IPS-11a (cell line): ENCODE results near the gene PAWR.
A peak's percentile ranks its signal among the peaks of the same experiment; 100 is the strongest.

ENCODE experiments used
- H3K4me3 ChIP-seq: one replicate; pipeline ENCODE4 v1.5.1; 2013; ENCODE audit warnings: low read depth, low read length, control low read depth

Gene PAWR, protein sequence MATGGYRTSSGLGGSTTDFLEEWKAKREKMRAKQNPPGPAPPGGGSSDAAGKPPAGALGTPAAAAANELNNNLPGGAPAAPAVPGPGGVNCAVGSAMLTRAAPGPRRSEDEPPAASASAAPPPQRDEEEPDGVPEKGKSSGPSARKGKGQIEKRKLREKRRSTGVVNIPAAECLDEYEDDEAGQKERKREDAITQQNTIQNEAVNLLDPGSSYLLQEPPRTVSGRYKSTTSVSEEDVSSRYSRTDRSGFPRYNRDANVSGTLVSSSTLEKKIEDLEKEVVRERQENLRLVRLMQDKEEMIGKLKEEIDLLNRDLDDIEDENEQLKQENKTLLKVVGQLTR

DNA sequence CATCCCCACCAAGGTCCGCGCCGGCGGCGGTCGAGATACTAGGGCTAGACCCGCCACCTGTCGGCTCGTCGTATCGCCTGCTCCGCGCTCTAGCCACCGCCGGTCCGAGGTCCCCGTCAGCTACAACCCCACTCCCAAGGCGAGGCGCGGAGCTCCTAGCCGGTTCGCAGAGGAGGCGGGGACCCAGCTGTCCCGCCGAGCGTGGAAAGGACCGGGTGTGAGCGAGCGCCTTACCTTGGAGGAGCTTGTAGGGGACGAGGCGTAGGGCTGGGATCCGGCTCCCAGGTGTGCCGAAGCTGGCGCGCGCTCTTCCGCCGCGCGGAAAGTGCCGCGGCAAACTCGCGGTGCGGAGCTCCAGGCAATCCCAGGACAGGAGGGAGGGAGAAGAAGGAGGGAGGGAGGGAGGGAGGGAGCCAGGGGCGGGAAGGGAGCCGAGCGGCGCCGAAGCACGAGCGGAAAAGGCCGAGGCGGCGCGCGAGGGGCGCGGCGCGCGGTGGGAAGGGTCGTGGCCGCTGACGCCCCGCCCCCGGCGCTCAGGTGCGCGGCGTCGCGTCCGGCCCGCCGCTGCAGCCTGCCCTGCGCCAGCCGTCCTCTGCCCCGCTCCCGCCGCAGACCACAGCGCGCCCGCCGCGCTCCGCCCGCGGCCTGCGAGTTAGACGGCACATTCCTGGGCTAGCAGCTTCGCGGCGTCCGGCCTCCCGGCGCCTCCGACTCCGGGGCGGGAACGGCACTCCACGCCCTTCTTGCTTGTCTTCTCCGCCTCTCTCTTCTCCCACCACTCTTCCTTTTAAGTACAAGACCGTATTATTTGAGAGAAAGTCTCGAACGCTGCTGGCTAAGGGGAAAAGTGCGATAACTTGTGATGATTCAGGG, at the start of gene PAWR:
PAWR (minus strand) TSS at position 327 of the 873 bp plus-strand sequence. CDS start 720 bp downstream, outside the sequence.
- H3K4me3 ChIP-seq, result peak within 1 kb of the TSS; percentile 86

DNA sequence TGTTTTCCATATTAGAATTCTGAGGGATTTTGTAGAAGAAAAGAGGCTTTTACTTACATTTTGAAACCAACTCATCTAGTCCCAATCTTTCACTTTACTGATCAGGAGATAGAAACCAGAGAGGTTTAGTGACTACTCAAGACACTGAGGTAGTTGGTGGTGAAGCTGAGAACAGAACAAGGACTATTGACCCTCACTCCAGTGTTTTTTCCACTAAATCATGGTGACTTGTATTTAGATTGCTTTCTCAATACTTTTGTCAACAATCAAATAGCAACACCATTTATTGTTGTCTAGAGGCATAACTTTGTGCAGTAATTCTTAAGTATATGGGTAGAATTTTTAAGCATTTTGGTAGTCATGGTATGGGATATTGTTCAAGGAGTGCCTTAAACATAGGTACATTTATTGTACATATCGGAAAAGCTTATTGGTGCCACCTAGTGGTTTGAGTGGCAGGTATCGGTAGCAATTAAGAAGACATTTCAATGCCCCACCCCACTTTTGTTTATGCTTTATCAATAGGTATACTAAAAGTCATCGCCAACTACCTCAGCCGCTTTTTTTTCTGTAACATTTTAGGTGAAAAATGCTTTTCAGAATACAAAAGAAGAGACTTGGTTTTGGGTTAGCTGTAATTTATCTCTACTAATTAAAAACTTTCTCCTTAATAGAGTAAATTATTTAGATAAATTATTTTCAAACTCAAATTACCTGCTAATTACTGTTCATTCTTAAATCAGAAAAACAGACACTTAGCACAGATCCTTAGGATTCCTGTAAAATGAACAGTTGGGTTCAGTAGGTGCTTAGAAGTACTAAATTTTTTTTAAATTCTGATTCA, 47.3 kb upstream of the PAWR start:
- no peak overlapping the region for H3K4me3 ChIP-seq

DNA sequence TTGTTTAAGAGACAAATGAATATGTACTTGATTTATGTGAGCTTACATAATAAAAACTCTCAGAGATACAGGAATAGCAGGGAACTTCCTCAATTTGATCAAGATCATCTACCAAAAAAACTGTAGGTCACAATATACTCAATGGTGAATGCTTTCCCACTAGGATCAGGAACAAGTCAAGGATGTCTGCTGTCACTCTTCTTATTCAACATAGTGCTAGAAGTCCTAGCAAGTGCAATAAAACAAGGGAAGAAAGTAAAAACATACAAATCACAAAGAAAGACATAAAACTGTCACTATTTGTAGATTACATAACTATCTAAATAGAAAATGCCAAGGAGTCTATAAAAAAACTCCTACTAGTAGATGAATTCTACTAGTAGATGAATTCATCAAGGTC, 41.9 kb upstream of the PAWR start:
- no peak overlapping the region for H3K4me3 ChIP-seq

DNA sequence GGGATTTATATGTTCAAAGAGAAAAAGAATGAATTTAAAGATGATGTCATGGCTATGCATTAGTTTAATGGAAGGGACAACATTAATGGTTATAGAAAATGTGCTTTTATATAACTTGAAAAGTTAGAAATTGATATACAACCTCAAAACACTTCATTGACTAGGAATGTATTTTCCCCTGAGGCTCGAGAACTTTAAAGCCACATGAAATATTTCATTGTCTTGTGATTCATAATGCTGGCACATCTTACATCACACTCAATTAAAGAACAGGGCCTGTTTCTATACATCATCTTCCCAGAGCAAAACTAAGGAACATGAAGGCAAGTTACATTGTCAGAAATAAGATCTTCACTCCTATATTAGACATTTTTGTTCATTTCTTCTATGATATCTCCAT, 35.2 kb upstream of the PAWR start:
- no peak overlapping the region for H3K4me3 ChIP-seq

DNA sequence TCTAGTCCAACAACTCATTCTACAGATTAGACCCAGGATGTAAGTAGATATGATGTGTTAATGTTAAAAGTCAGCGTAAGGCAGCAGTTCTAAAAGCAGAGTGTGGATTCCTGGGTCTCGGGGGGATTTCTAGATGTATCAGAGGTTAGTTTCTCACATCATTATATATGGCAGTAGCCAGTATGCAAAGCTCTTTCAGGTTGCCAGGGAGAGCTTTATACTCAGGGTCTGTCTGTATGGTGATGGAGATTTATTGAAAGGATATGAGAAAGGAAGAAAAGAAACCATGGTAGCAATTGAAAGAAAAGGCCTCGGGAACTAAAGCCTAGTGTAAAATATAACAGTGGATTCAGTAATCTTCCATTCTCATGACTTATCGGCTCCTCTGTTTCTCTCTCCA, 26.2 kb upstream of the PAWR start:
- H3K4me3 ChIP-seq, result no peak overlapping the region

DNA sequence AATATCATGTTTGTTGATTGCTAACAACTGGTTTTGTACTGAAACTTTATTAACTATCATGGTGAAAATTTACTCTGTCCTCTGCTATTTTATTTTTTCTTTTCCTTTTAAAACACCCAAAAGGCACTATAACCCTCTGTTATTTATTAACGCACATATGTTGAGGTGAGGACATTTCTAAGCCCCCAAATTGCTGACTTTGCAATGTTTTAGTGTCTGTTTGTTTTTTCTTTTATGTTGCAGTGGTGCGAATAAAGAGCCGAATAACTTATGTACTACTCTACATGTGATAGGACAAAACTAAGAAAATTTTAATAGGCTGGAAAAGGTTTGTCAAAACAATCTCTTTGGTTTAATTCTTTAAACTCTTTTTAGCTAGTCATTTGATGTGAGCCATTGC, 24.5 kb upstream of the PAWR start:
- H3K4me3 ChIP-seq, result no peak overlapping the region

DNA sequence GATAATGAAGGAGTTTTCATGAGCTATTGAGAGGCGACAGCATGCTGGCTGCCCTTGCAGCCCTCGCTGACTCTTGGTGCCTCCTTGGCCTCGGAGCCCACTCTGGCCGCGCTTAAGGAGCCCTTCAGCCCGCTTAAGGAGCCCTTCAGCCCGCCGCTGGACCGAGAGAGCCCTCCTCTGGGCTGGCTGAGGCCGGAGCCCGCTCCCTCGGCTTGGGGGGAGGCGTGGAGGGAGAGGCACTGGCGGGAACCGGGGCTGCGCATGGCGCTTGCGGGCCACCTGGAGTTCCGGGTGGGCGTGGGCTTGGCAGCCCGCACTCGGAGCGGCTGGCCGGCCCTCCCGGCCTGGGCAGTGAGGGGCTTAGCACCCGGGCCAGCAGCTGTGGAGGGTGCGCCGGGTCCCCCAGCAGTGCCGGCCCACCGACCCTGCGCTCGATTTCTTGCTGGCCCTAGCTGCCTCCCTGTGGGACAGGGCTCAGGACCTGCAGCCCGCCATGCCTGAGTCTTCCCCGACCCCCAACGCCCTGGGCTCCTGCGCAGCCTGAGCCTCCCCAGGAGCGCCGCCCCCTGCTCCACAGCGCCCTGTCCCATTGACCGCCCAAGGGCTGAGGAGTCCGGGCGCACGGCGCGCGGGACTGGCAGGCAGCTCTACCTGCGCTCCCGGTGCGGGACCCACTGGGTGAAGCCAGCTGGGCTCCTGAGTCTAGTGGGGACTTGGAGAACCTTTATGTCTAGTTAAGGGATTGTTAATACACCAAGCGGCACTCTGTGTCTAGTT, 20.1 kb upstream of the PAWR start:
- H3K4me3 ChIP-seq, result no peak overlapping the region

DNA sequence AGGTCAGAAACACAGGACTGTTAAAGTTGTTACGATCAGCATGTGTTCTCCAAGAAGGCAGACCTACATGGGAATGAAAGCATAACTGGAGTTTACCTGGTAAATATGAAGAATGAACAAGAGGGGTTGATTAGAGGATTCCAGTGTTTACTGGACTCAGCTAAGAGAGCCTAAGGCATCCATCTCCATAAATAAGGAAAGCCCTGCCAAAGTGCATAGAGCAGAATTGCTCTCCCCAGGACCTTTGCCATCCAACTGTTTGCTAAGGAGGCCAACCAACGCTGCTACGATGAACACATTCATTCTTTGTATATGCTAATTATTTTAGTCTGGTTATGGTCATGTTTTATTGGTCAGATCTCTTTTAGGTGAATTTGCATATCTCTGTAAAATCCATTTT, 17.1 kb upstream of the PAWR start:
- no peak overlapping the region for H3K4me3 ChIP-seq

DNA sequence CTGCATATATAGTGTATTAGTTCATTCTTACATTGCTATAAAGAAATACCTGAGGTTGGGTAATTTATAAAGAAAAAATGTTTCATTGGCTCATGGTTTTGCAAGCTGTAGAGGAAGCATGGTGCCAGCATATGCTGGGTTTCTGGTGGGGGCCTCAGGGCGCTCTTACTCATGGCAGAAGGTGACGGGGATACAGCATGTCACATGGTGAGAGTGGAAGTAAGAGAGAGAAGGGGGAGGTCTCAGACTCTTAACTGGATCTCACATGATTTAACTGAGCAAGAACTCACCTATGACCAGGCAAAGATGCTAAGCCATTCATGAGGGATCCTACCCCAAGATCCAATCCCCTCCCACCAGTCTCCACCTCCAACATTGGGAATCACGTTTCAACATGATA, 15.9 kb upstream of the PAWR start:
- H3K4me3 ChIP-seq, result no peak overlapping the region

DNA sequence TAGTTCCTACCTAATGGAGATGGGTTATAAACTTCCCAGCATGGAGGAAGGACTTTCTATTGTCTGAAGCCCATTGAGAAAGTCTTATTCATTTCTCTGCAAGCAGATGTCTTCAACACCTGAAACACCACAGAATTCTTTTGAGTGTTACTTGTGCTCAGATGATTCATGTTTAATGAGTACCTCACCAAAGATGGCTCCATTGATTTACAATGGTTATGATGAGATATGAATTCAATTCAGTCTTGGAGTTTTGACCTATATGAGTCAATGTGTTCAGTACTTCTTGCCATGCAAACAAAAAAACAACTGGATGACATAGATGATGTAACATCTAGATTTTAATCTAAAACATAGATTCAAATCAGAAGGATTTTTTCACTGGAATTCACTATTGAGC, 15.4 kb upstream of the PAWR start:
- H3K4me3 ChIP-seq, result no peak overlapping the region

DNA sequence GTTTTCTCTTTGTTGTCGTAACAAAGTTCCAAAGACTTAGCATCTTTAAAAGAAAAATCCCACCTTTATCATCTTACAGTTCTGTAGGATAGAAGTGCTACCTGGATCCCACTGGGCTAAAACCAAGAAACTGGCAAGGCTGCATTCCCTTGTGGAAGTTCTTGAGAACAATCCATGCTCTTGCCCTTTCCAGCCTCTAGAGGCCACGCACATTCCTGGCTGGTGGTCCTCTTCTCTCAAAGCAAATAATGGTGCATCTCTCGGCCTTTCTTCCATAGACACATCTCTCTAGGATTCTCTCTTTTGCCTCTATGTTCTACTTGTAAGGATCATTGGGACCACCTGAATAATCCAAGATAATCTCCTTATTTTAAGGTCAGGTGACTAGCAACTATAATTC, 8.2 kb upstream of the PAWR start:
- no peak overlapping the region for H3K4me3 ChIP-seq

DNA sequence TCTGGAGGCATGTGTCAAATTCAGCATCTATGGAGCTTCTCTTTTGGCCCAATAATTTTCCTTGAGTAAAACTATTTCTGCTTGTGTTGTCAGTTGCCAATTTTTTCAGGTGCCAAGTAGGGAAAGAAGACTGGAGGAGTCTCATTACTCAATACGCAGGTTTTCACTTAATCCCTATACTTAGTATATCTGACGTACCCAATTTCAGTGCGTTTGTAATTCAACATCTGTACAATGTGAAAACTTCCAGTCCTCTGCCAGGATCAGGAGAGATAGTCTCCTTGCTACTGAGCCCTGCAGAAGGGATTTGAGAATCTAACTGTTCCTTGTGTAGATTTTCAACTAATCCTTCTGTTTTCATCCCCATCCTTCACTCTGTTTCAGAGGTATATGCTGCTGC, 5.7 kb upstream of the PAWR start:
- H3K4me3 ChIP-seq, result no peak overlapping the region

DNA sequence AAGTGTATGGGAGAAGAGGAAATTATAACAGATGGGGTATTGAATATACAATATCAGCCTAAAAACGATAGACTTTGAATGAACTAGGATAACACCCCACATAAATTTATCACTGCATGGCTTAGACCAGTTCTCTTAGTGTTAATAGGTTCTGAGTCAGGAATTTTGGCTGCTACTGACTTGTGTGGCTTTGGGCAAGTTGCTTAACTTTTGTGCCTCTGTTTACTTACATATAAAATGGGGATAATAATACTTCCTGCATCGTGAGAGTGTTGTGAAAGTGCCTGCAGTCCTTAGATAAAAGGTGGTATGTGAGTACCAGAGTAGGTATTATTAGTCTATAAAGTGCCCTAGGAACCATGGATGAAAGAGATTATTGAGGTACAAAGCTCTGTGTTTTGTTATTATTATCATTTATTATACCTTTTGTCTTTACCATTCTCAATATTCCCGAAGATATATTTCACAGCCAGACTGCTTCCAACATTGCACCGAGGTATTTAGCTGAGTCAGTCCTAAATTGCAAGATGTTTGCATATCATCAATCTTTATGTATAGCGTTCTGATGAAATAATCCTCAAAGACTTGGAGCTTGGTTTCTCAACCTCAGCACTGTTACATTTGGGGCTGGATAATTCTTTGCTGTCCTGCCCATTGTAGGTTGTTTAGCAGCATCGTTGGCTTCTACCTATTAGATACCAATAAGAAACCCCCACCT, 2.3 kb upstream of the PAWR start:
- H3K4me3 ChIP-seq, result no peak overlapping the region

DNA sequence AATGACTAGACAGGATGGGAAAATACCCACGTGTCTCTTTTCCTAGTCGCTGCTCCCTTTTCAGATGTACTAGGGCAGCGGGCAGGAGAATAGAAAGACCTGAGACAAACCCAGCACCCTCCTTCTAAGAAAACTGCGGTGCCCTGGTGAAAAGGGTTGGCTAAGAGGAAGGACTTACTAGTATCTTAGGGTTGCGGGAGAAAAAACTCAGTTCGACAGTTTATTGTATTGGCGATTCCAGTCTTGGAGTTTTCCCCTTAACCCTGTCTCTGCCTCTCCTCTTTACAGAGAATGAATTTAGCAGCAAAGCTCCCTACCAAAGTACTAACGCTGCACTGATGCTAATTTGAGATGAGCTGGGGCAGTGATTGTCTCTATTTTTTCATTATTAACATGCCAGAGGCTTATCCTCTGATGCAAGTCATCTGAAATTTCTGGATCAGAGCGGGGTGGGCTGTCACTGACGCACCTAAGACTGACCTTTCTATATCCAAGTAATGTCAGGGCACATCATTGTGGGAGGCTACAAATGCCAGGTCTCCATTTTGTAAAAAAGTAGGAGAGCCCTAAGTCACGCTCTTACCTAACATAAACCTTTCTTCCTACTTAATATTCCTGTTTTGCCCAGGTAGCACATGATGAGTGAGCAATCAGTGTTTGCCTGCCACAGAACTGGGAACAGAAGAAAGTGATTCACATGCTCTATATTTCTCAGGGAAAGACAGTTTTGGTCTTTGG, 916 bp upstream of the PAWR start:
- peak overlapping the region; percentile 86 for H3K4me3 ChIP-seq

DNA sequence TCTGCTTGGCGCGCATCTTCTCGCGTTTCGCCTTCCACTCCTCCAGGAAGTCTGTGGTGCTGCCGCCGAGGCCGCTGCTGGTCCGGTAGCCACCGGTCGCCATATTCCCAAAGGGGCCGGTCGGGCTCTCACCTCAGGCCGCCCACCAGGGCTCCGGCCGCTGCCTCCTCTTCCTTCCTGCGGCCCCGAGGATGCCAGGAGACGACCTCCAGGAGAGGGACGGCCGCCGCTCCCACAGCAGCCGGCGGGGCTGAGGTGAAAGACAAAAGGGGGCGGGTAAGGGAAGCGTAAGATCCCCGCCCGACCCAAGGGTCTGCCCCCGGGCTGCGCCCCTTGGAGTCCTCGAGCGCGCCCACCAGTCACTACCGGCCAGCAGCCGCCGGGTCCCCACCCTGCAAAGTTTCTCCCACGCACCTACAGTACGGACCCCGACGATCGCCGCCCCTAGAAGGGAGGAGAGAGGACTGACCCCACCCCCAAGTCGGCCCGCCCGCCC, 574 bp downstream of the PAWR start:
- peak overlapping the region; percentile 86 for H3K4me3 ChIP-seq

DNA sequence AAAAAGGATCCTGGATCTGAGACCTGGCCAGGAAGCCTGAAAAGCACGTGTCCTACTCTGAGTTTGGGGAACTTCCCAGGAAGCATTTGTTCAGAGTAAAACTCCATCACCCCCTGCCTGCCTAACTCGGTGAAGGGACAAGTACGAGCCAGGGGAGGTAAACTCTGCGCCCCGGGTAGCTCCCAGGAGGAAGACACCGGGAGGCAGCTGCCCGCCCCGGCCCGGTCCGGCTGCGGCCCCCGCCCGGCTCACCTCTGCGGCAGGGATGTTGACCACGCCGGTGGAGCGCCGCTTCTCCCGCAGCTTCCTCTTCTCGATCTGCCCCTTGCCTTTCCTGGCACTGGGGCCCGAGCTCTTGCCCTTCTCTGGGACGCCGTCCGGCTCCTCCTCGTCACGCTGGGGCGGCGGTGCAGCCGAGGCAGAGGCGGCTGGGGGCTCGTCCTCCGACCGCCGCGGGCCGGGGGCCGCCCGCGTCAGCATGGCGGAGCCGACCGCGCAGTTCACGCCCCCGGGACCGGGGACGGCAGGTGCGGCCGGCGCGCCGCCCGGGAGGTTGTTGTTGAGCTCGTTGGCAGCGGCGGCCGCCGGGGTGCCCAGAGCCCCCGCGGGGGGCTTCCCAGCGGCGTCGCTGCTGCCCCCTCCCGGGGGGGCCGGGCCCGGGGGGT, 1.2 kb downstream of the PAWR start:
- H3K4me3 ChIP-seq, result peak overlapping the region; percentile 86

DNA sequence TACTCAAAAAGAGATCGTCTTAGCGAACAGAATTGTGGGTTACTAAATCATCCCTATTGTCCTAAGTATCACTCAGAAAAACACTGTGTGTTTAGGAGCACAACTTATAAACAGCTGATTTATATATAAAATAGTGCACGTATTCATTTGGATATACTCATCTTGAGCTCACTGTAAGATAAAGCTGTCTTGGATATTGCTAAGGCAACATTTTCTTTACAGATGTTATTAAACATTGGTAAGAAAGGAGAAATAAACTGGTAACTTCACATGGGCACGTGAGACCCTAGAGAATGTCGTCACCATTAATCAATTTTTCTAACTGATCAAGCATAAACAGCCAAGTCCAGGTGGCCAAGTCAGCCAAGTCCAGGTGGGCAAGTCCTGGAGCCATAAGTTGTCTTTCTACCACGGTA, 1.7 kb downstream of the PAWR start:
- H3K4me3 ChIP-seq, result peak overlapping the region; percentile 86

DNA sequence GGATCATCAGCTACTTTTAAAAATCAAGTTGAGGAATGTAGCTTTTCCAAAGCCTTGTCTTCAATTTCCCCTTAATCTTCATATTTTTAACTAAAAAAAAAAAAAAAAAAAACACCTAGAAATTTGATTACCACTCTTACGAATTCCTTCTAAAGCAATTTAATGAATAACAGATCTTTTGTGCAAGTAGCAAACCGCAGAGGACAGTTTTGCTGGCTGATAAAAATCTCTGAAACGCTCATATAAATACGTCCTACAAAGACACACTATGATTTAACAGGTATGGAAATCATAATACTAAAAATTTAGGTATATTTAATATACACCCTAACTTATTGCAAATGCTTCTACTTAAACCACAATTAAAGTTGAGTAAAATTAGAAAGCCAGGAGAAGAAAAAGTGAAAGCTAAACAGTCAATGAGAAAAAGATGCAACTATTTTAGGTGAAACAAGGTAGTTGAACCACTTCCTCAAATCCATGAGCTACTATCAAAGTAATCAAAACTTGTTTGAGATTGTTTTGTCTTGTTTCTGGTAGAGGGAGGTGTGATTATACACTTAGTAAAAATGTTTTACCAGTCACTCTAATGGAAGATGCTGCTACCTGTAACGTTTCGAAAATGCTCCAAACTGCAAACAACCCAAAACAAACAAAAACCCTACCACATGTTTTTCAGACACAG, 2.2 kb downstream of the PAWR start:
- peak overlapping the region; percentile 86 for H3K4me3 ChIP-seq
